IPS-18c (cell line): Measurements from ENCODE around the gene OR52H1.
"Not testable (repeated sequence)": the region's sequence is repeated elsewhere in the genome, so short reads cannot be mapped to it uniquely, and the experiment has no call there.

Experiments
- H3K4me3 ChIP-seq: 2 replicates; pipeline ENCODE4 v1.7.0; 2013; ENCODE audit warnings: low read depth, mild to moderate bottlenecking, low read length, moderate library complexity; ENCODE audit not compliant: insufficient read depth
- H3K9me3 ChIP-seq: one replicate; pipeline ENCODE4 v1.6.1; 2013; ENCODE audit warnings: mild to moderate bottlenecking, low read length, moderate library complexity; ENCODE audit not compliant: control insufficient read depth, insufficient read depth

Gene OR52H1

DNA sequence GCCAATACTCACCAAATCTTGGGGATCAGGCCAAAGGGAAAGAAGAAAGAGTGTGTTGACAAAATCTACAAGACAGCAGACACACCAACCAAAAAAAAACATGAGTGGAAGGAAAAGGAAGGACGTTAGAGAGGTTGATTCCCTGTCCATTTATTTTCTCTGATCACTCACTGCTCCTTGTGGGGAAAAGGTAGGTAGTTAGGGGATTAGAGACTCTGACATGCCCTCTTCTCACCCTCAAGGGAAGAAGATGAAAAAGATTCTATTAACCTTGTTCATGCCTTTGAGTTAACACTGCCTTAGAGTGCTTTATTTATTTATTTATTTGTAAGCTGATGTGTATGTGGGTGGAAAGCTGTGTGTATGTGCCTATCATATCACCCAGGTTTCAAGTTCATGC lies at the start of gene OR52H1:
Gene OR52H1 (minus strand): TSS at position 101 of the 400 bp plus-strand sequence. CDS start 3,035 bp downstream, outside the sequence.
- H3K9me3 ChIP-seq: no peaks in the 10 kb centered on the region
- H3K4me3 ChIP-seq: no peak within 1 kb of the TSS

- peak overlapping the region; percentile 9; the same call in 1 of the 2 replicates for H3K4me3 ChIP-seq
- H3K9me3 ChIP-seq: no peaks in the 10 kb centered on the region
These were observed 49.6 kb upstream of the OR52H1 start for GRCh38 chr11:5597953-5598352.

GRCh38 chr11:5596607-5597201 lies 48.4 kb upstream of the OR52H1 start, which contains the start of gene TRIM6:
Gene TRIM6 (plus strand): TSS chr11:5596637. CDS start chr11:5596898, 261 bp downstream.
- H3K4me3 ChIP-seq: peak within 1 kb of the TSS; percentile 72

GRCh38 chr11:5593146-5593545 lies 44.8 kb upstream of the OR52H1 start:
- no peak overlapping the region for H3K4me3 ChIP-seq
- no peaks in the 10 kb centered on the region for H3K9me3 ChIP-seq

More at GRCh38 chr11:5596607-5597201, 48.4 kb upstream of the OR52H1 start, which contains the start of gene TRIM6:
- H3K9me3 ChIP-seq: no peaks in the 10 kb centered on the region

DNA sequence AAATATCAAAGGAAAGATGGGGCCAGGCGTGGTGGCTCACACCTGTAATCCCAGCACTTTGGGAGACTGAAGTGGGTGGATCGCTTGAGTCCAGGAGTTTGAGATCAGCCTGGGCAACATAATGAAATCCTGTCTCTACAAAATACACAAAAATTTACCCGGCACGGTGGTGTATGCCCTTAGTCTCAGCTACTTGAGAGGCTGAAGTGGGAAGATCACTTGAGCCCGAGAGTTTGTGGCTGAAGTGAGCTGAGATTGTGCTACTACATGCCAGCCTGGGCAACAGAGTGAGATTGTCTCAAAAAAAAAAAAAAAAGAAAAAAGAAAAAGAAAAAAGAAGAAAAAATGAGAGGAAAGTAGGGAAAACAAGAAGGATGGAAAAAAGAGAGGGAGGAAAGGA lies 44.3 kb upstream of the OR52H1 start:
- H3K9me3 ChIP-seq: no peaks in the 10 kb centered on the region
- no peak overlapping the region for H3K4me3 ChIP-seq

- no peaks in the 10 kb centered on the region for H3K9me3 ChIP-seq
- H3K4me3 ChIP-seq: no peak overlapping the region
These were observed 43.3 kb upstream of the OR52H1 start for GRCh38 chr11:5591613-5592012.

DNA sequence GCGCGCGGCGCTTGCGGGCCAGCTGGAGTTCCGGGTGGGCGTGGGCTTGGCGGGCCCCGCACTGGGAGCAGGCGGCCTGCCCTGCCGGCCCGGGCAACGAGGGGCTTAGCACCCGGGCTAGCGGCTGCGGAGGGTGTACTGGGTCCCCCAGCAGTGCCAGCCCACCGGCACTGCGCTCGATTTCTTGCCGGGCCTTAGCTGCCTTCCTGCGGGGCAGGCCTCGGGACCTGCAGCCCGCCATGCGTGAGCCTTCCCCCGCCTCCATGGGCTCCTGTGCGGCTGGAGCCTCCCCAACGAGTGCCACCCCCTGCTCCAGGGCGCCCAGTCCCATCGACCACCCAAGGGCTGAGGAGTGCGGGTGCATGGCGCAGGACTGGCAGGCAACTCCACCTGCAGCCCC lies 41.6 kb upstream of the OR52H1 start:
- H3K9me3 ChIP-seq, H3K4me3 ChIP-seq: not testable (repeated sequence)

DNA sequence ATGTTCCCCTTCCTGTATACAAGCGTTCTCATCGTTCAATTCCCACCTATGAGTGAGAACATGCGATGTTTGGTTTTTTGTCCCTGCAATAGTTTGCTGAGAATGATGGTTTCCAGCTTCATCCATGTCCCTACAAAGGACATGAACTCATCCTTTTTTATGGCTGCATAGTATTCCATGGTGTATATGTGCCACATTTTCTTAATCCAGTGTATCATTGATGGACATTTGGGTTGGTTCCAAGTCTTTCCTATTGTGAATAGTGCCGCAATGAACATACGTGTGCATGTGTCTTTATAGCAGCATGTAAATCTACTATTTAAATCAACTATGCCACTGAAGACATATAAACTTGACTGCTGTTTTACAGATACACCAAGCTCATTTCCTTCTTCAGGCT lies 36.1 kb upstream of the OR52H1 start:
- H3K4me3 ChIP-seq, H3K9me3 ChIP-seq: not testable (repeated sequence)

DNA sequence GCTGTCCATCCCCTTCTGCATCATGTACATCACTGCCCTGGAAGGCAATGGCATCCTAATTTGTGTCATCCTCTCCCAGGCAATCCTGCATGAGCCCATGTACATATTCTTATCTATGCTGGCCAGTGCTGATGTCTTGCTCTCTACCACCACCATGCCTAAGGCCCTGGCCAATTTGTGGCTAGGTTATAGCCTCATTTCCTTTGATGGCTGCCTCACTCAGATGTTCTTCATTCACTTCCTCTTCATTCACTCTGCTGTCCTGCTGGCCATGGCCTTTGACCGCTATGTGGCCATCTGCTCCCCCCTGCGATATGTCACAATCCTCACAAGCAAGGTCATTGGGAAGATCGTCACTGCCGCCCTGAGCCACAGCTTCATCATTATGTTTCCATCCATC lies 32.7 kb upstream of the OR52H1 start:
- no peaks in the 10 kb centered on the region for H3K9me3 ChIP-seq
- no peak overlapping the region for H3K4me3 ChIP-seq

DNA sequence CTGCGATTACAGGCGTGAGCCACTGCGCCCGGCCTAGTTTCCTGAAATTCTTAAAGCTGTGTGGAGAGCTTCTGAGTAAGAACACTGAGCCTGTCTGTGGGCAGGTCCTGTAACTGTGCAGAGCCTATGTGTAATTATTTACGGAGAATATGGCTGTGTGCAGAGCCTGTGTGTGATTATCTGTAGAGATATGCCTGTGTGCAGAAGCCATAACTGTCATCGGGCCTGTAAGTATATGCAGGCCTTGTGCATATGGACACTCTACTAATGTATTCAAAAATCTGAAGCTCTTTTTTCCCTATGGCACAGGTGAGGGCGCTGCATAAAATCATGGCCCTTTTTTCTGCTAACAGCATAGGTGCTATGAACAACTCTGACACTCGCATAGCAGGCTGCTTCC lies 32.2 kb upstream of the OR52H1 start, which contains the start of gene OR52B6:
Gene OR52B6 (plus strand): TSS at position 301 of the 400 bp plus-strand sequence. CDS start 0 bp downstream, at position 301.
- no peak within 1 kb of the TSS for H3K4me3 ChIP-seq
- no peaks in the 10 kb centered on the region for H3K9me3 ChIP-seq

DNA sequence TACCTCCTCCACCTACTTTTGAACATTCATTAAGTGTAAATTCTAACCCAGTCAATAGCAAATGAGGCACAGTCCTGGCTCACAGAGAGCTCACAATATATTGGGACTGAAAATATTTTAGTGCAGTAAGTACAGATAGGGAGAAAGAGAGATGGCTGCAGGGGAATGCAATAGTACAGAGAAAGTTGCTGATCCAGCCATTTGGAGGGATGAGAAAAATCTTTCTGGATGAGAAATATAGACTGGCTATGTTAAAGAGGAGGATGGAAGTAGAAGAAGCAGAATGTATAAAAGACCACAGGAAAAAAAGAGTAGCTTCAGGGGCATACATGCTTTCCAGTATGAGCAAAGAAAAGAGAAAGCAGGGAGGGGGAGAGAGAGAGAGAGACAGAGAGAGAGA lies 28.8 kb upstream of the OR52H1 start:
- no peak overlapping the region for H3K4me3 ChIP-seq
- no peaks in the 10 kb centered on the region for H3K9me3 ChIP-seq

- H3K9me3 ChIP-seq: no peaks in the 10 kb centered on the region
- no peak overlapping the region for H3K4me3 ChIP-seq
These were observed 26.8 kb upstream of the OR52H1 start for GRCh38 chr11:5575152-5575551.

- H3K4me3 ChIP-seq: no peak overlapping the region
These were observed 26.3 kb upstream of the OR52H1 start for GRCh38 chr11:5574654-5575053.

GRCh38 chr11:5564259-5565019 lies 16.1 kb upstream of the OR52H1 start:
- H3K9me3 ChIP-seq: no peaks in the 10 kb centered on the region
- H3K4me3 ChIP-seq: no peak overlapping the region

More at GRCh38 chr11:5574654-5575053, 26.3 kb upstream of the OR52H1 start:
- no peaks in the 10 kb centered on the region for H3K9me3 ChIP-seq

GRCh38 chr11:5557751-5558150 lies 9.4 kb upstream of the OR52H1 start:
- H3K4me3 ChIP-seq: no peak overlapping the region
- no peaks in the 10 kb centered on the region for H3K9me3 ChIP-seq

- Histone ChIP-seq H3K9me3 (no peaks in the 10 kb centered on the region), H3K4me3 (no peak overlapping the region)
These were observed 8.4 kb upstream of the OR52H1 start for GRCh38 chr11:5556596-5557188.

- H3K4me3 ChIP-seq: no peak overlapping the region
- H3K9me3 ChIP-seq: no peaks in the 10 kb centered on the region
These were observed 5.0 kb upstream of the OR52H1 start for GRCh38 chr11:5553343-5553742.
